ENCODE measurements around the gene HPS5.
"Not testable (repeated sequence)": the region's sequence is repeated elsewhere in the genome, so short reads cannot be mapped to it uniquely, and the experiment has no call there.

The HPS5 gene, protein sequence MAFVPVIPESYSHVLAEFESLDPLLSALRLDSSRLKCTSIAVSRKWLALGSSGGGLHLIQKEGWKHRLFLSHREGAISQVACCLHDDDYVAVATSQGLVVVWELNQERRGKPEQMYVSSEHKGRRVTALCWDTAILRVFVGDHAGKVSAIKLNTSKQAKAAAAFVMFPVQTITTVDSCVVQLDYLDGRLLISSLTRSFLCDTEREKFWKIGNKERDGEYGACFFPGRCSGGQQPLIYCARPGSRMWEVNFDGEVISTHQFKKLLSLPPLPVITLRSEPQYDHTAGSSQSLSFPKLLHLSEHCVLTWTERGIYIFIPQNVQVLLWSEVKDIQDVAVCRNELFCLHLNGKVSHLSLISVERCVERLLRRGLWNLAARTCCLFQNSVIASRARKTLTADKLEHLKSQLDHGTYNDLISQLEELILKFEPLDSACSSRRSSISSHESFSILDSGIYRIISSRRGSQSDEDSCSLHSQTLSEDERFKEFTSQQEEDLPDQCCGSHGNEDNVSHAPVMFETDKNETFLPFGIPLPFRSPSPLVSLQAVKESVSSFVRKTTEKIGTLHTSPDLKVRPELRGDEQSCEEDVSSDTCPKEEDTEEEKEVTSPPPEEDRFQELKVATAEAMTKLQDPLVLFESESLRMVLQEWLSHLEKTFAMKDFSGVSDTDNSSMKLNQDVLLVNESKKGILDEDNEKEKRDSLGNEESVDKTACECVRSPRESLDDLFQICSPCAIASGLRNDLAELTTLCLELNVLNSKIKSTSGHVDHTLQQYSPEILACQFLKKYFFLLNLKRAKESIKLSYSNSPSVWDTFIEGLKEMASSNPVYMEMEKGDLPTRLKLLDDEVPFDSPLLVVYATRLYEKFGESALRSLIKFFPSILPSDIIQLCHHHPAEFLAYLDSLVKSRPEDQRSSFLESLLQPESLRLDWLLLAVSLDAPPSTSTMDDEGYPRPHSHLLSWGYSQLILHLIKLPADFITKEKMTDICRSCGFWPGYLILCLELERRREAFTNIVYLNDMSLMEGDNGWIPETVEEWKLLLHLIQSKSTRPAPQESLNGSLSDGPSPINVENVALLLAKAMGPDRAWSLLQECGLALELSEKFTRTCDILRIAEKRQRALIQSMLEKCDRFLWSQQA

DNA sequence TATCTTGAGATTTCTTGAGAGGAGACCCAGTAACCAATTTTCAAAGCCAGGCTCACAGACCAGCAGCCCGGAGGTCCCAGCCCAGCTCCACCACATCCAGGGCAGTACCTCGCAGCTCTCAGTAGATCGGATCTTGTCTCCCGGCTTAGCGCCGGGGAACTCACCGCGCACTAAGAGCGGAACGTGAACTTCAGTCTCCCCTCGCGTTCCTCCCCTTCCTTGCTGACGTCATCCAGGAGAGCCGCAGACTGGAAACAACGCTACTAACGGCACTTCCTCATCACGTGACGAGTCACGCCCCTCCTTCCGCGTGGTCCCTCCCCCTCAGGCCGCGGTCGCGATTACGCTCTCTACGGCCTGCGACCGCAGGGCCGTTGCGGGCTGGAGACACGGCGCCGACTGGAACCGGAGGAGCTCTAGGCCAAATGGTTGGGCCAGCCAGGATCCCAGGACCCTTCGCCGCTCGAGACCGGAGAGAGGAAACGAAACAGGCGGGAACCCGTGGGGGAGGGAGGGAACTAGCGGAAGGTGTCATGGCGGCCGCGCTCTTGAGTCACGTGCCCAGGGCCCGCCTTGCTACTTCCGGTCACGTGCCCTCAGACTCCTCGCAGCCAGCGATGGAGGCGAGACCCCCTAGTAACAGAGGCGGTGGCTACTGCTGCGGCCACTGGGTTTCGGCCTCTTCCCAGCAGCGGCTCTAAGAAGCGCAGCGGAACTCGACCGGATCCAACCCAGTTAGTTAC lies at the start of gene HPS5, which contains the start of gene GTF2H1:
Gene HPS5 (minus strand): TSS at position 172 of the 743 bp plus-strand sequence. CDS start 4,282 bp downstream, outside the sequence.
Gene GTF2H1 (plus strand): TSS at position 599 of the 743 bp plus-strand sequence. CDS start 10,508 bp downstream, outside the sequence.
- peak; percentile 82 for DNase-seq

DNA sequence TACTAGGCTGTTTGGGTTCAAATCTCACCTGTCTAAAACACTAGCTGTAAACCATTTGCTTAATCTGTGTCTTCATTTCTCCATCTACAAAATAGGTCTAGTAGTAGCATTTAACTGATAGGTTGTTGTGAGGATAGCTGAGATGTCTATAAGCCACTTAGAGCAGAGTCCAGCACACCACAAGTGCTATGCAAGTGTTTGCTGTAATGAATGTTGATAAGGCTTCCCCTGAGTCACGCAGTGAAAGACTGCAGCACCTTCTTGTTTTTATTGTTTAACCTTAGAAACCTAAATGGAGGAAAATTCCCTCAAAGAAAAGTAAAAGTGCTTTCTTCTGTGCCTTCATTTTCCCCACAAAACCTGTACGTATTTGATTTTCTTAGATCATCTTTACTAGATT lies 49.3 kb upstream of the HPS5 start:
- DNase-seq = no peak

DNA sequence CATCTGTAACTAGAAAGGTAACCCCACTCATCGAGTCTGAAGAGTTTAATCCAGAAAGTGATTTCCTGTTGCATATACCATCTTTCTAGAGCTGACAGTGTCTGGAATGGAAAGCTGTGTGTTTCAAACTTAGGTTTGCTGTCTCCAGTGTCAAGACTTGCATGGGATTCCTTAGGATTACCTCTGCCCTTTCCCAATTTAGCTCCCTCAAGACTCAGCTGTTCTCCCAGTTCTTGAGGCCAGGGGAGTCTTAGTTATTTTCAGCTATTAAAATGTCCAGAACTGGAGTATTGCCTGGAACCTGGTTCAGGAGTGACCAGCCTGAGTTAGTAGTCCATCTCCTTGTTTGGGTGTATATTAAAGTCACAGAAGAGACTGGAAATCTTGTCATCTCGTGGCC lies 47.5 kb upstream of the HPS5 start:
- no peak for DNase-seq

DNA sequence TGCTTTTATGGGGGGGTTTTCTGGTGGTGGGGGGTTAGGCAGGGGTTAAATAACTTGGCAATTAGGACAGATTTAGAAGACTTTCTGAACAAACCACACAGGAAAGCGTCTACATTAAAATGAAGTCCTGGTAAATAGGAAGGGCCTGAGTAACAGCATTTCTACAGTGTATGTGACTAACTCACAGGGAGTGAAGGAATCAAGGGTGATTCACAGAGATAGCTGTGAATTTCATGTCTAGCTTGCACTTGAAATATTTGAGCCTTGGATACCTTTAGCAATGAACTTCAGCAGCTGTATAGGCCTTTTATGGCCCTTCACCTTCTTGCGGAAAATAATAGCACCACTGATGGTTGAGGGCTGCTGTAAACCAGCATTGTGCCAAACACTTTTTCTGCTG lies 46.3 kb upstream of the HPS5 start:
- DNase-seq = no peak

DNA sequence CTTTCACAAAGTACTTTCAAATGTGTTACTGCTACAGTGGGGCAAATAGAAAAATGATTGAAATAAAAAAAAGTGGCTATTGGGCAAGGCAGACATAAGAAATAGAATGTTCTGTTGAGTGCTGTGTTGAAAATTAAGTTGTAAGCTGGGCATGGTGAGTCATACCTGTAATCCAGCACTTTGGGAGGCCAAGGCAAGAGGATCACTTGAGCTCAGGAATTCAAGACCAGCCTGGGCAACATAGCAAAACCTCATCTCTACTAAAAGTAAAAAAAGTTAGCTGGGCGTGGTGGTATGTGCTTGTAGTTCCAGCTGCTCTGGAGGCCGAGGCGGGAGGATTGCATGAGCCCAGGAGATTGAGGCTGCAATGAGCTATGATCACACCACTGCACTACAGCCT lies 45.5 kb upstream of the HPS5 start:
- DNase-seq = no peak

DNA sequence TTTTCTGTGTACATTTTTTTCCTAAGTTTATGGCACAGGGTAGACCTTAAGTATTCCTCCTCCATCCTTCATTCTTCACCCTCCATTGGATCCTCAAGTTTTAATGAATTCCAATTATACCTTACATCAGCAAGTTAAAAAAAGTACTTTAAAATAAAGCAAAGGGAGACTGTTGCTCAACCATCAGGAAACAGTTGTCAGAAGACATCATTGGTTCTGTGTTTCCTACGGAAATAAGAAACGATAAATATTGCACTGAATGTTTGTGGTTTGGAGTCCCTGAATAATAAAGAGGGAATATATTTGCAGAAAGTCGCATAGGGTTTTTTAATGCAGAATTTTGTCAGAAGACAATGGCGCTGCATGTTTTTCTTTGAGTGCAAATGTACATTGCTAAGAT lies 44.3 kb upstream of the HPS5 start:
- DNase-seq = no peak

DNA sequence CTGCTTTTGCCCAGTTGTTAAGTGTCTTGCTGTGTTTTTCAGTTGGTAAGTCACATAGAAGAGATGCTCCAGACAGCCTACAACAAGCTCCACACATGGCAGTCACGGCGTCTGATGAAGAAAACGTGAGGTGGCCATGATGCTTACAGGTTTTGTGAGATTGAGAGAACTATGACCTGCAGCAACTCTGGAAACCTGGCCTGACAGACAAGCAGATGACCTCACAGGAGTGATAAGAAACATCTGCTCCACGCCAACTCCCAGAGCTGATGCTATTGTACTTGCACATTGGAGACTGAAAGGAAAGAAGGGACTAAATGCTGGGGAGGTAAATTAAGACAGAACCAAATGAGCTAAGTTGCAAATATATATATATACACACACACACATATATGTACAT lies 43.8 kb upstream of the HPS5 start:
- no peak for DNase-seq

DNA sequence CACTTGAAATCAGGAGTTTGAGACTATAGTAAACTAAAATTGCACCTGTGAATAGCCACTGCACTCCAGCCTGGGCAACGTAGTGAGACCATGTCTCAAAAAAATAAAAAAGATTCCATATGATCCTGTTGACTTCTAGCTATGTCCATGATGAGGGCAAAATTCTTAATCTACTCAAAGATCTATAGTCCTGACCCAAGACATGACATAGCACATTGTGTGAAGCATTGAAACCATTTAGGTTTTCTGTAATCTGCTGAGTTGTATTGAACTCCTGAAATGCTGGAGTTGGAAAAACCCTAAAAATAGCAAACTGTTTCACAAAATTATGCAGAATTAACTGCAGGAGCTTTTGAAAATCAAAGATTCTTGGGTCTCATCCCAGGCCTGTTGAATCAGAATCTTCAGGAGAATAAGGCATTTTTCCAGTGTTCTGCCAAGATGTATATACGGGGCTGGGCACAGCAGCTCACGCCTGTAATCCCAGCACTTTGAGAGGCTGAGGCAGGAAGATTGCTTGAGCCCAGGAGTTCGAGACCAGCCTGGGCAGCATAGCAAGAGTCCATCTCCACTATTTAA lies 42.6 kb upstream of the HPS5 start:
- DNase-seq = no peak

DNA sequence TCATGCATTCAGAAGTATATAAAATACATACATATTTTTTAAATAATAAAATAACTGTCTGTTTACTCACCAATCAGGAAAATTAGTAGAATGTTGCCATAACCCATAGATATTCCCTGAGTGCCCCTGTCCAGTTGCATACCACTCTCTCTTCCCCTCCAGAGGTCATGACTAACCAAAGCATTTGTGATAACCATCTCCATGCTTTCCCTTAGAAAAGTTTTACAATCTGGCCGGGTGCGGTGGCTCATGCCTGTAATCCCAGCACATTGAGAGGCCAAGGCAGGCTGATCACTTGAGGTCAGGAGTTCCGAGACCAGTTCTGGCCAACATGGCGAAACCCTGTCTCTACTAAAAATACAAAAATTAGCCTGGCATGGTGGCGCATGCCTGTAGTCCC lies 39.2 kb upstream of the HPS5 start:
- no peak for DNase-seq

DNA sequence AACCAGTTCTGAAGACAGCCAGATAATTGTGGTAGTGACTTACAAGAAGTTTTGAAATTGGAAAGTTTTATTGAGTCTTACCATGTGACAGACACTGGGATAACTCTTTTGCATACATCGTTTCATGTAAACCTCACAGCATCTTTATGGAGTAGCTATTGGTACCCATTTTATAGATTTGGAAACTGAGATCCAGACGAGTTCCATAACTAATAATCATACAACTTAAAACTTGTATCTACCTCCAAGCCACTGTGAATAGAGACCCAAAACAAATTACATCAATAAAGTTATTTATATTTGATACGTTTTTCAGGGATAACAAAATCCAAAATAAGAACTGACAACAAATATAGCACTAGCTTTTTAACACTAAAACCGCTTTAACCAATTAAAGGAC lies 36.7 kb upstream of the HPS5 start:
- DNase-seq = no peak

DNA sequence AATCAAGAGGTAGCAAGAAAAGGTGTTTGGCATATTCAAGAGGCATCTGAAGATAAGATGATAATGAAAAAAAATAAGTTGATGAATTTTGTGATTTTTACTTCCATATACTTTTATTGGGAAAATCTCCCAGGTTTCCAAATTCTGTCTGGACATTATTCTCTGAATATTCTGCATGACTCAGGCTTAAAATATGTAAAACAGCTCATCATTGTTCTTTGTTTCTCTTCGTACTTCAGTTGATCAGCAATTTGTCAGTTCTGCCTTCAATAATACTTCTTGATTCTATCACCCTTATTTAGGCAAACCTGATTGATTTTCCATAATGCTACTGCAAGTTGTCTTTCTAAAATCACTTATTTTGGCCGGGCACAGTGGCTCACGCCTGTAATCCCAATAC lies 30.6 kb upstream of the HPS5 start:
- DNase-seq = no peak

DNA sequence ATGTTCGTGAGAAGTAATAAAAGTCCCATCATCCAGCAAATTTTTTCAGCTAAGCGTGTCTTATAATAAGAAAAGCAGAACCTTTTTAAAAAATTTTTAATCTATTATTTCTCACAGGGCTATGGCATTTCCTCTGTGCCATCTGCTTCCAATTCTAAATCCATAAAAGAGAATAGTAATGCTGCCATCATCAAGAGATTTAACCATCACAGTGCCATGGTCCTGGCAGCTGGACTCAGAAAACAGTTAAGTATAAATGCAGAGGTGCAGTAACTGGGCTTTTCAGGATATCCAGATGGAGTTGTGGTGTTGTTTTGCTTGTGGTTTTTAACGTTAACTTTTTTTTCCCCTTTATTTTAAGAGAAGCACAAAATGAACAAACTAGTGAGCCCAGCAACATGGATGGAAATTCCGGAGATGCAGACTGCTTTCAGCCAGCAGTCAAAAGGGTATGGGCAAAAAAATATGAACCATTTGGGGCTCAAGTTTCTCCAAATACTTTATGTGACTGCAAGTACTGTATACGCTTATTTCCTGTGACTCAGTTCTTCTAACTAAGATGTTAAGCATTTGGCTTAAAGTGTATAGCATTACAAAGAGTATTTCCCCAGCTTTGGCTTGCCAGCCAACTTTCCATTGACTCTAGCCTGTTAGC lies 25.7 kb upstream of the HPS5 start:
- no peak for DNase-seq

DNA sequence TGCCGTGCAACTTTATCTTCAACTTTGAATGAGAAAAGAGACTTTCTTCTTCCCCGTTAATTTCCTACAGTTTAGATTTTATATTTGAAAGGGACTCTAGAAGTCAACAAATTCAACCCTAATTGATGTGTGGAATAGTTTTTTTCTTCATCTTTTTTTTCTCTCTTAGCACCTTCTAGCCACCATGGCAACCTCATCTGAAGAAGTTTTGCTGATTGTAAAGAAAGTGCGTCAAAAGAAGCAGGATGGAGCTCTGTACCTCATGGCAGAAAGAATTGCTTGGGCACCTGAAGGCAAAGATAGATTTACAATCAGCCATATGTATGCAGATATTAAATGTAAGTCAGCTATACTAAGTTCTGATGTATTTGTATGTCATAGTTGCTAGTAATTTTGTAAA lies 11.0 kb upstream of the HPS5 start:
- no peak for DNase-seq

DNA sequence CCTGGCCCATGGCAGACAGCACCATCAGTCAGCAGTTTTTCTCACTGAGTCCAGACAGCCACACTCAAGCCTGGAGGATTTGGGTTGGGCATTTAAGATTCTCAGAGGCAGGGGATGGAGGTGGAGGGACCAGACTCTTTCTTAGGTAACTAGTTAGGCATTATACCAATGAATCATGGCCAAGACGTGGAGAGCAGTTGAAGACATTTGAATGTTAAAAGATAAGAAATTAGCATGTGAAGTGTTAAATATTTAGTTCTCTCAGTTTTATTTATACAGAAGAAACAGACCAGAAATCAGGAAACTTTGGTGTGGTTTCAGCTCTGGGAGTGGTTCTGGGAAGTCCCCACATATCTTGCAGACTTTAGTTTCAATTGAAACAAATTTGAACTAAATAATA lies 10.4 kb upstream of the HPS5 start:
- no peak for DNase-seq

DNA sequence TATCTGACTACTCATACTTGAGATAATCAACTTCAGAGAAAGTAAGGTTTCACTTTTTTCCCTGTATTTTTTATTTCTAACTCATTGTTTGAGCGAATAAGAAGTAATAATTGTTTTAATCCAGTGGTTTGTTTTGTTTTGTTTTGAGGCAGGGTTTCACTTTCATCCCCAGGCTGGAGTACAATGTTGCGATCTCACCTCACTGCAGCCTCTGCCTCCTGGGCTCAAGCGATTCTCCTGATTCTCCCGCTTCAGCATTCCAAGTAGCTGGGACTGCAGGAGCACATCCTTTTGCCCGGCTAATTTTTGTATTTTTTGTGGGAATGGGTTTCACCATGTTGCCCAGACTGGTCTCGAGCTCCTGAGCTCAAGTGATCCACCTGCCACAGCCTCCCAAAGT lies 9.0 kb upstream of the HPS5 start:
- no peak for DNase-seq

DNA sequence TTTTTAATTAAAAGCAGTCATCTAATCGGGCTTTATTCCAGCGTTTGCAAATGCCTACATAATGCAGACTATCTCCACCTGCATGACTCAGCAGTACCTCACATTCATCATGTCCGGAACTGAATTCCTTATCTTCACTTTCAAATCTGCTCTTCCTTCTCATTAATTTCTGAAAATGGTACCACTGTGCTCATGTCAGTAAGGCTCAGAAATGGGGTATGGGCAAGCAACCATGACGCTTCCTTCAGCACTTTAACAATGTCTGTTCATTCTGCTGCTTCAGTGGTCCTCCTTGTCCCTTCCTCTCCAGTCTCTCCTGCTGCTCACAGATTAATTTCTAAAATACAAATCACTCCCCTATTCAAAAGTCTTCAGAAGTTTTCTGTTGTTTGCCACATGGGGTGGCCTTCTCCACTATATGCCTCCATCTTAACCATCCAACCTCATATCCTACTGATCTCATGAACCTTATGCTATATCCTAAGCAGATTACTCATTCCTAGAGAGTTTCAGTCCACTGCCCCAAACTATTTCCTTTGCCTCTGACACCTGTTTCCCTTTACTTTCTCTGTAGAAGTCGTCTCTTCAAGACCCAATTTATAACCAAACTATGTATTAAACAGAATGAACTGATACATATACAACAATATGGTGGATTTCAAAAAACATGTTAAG lies 7.4 kb upstream of the HPS5 start:
- no peak for DNase-seq

DNA sequence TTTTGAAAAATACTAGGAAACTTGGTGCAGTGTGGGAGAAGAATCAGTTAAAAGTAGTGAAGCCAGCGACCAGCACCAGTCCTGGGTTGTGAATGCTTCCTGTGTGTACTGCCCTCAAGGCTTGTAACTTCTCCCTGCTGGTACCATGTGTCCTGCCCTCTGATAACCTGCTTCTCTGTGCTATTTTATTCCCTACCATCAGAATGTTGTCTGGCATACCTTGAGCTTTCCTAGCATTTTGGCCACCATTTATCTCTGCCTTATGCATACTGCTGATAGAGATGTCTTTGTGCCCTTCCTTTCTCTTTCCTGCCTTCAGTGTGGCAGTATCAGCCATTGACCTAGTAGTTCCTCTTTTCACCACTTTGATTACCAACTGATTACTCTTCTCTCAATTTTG lies 2.4 kb upstream of the HPS5 start:
- no peak for DNase-seq

DNA sequence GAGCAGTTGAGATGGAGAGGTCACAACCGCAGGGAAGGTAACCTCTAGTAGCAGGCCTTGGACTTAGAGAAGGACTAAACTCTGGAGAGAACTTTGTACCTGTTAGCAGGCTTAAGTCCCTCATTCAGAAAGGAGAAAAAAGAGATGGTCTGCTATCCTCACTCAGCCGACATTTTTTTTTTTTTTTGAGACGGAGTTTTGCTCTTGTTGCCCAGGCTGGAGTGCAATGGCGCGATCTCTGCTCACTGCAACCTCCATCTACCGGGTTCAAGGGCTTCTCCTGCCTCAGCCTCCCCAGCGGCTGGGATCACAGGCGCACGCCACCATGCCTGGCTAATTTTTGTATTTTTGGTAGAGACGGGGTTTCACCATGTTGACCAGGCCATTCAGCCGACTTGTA lies 1.9 kb upstream of the HPS5 start:
- DNase-seq = not testable (repeated sequence)

DNA sequence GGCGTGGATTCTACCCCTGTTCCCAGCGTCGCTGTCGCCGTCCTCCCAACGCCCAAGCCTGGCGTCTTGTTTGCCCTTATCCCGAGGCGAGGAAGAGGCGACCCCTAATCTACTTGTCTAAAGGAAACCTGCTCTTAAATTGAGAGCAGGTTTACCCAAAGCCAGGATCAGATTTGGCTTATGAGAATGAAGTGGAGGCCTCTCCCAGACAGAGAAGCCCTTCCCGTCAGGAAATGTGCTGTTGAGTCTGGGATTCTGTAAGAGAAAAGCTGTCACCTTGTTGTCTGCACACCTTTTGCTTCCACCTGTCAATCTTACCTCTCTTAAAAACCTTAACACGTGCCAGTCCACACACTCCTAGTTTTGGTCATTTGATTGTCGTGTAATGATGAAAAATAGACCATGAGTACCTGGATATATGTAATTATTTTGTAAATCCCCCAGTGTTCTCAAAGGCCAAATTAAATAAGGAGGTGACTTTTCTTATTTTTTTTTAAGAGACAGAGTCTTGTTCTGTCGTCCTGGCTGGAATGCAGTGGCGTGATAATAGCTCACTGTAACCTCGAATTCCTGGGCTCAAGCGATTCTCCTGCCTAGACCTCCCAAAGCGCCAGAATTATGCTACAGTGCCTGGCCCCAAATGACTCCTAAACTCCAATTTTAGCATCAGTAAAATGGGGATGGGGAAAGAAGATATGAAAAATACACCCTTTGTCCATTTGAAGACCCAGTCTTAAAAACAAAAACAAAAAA lies 1.1 kb upstream of the HPS5 start:
- no peak for DNase-seq

DNA sequence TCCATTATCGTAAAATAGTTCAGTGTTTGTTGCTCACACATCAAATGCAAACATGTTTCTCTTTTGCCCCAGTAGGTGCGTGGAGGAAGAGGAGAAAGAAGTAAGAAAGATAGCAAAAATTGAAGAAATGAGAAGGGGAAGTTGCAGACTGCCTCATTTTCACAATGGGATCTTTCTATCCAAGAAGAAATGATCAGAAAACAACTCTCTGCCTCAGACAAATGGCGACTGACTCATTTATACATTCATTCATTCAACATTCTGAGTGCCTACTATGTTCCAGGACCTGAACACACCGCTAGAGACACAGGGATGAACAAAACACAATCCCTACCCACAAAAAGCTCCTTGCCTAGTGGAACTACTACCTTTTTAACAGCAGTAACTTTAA lies 367 bp downstream of the HPS5 start:
- DNase-seq = no peak

DNA sequence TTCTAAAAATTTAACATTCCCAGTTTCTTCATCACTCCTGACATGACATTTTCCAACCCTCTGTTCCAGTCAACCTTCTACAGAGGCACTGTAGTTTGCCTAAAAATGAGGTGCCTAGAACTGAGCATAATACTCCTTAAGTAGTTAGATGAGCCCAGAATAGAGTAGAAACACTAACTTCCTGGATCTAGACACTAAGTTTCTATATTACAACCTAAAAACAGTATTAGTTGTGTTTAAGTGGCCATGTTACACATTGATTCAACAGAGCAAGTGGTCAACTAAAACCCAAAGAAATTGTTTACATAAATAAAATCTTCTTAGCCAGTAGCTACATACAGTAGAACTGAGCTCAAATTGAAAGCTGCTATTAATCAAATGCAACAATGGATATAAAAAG lies 1.3 kb downstream of the HPS5 start:
- no peak for DNase-seq

Measured in SHP77 treated with DMSO at 0.1 percent for 48 hours (cell line).